Measurements from ENCODE around the gene NLRP10. TPM values are rescaled to one million over a fixed set of nuclear protein-coding genes. Genes with fewer than 3 reads are reported as not detected.

NLRP10 gene
- total RNA-seq, 1 experiment from 2014 or later: not detected

- H3K27ac Mint-ChIP-seq: no peak within 1 kb of the TSS
- Histone ChIP-seq H3K79me1 (ENCODE audit: insufficient read depth, low read depth, low read length, poor library complexity, severe bottlenecking) (no peaks in the 10 kb centered on the region), H3K18ac (ENCODE audit: insufficient read length, low read depth, low read length) (no peak within 1 kb of the TSS), H3K4me2 (ENCODE audit: insufficient read depth, insufficient read length, low read length) (no peak within 1 kb of the TSS), H2BK12ac (ENCODE audit: insufficient read length, low read depth, low read length) (no peak within 1 kb of the TSS), H4K8ac (replicated peaks; ENCODE audit: insufficient read length, low read depth, low read length) (no peak within 1 kb of the TSS), H3K79me2 (ENCODE audit: insufficient read depth, low read length) (no peaks in the 10 kb centered on the region), H3K27ac (ENCODE audit: insufficient read length, low read depth, low read length) (no peak within 1 kb of the TSS), H3K14ac (ENCODE audit: insufficient read depth, low read length) (no peak within 1 kb of the TSS), H3K9me3 (ENCODE audit: control insufficient read depth, low read depth, low read length) (no peaks in the 10 kb centered on the region), H2BK5ac (ENCODE audit: insufficient read length, low read length) (no peak within 1 kb of the TSS), H3K23ac (ENCODE audit: insufficient read length, low read depth, low read length) (no peak within 1 kb of the TSS), H3K27me3 (ENCODE audit: insufficient read depth, low read length) (no peaks in the 10 kb centered on the region), H3K4ac (ENCODE audit: low read depth, low read length) (no peak within 1 kb of the TSS), H3K4me1 (ENCODE audit: insufficient read depth, low read length) (no peaks in the 10 kb centered on the region), H4K20me1 (ENCODE audit: control insufficient read depth, insufficient read depth, insufficient read length) (no peaks in the 10 kb centered on the region), H3K23me2 (ENCODE audit: insufficient read length, low read depth, low read length, poor library complexity, severe bottlenecking) (no peaks in the 10 kb centered on the region), H2AFZ (ENCODE audit: low read length) (no peak within 1 kb of the TSS), H2BK120ac (ENCODE audit: low read depth, low read length, poor library complexity, severe bottlenecking) (no peak within 1 kb of the TSS), H2AK5ac (ENCODE audit: insufficient read length, low read length) (no peak within 1 kb of the TSS), H2BK15ac (ENCODE audit: low read depth, low read length) (no peak within 1 kb of the TSS), H3K9ac (ENCODE audit: extremely low read depth, insufficient read length, low read length) (no peak within 1 kb of the TSS), H2BK20ac (ENCODE audit: low read depth, low read length, poor library complexity, severe bottlenecking) (no peak within 1 kb of the TSS), H4K91ac (ENCODE audit: insufficient read length, low read depth, low read length) (no peak within 1 kb of the TSS), H3T11ph (ENCODE audit: low read length) (no peak within 1 kb of the TSS), H4K5ac (ENCODE audit: insufficient read length, low read depth, low read length) (no peak within 1 kb of the TSS), H3K56ac (ENCODE audit: insufficient read length, low read depth, low read length) (no peak within 1 kb of the TSS)
- no CpG with 5 or more reads among the region's 4 CpGs for WGBS (ENCODE audit: extremely low coverage, insufficient read length, low lambda C conversion rate)
- H3K4me3 Mint-ChIP-seq: no peak within 1 kb of the TSS
- peaks cover 0 to 2% (median 0%) of the 10 kb centered on the region in 3 experiments; a peak in 2 of 7 replicates for H3K36me3 Mint-ChIP-seq (ENCODE audit: insufficient read depth in 1 of 3, low read depth in 3 of 3)
- peaks cover under 1 to 4% of the 10 kb centered on the region in 2 experiments; a peak in 2 of 5 replicates for H3K9me3 Mint-ChIP-seq
- no peak for DNase-seq
- H3K4me1 Mint-ChIP-seq: no peaks in the 10 kb centered on the region
- no peaks in the 10 kb centered on the region; the same call in 1 of the 2 replicates for H3K27me3 Mint-ChIP-seq (ENCODE audit: low read depth)
- TF ChIP-seq CTCF (conservative IDR thresholded peaks at IDR 0.05): no peak
Observed at GRCh38 chr11:7931168-7931567, 34.1 kb downstream of the NLRP10 start, which contains the start of gene OR10A6. Gene OR10A6 (minus strand): TSS chr11:7931268. CDS start chr11:7928662, 2,606 bp downstream.
